ENCODE measurements around the gene DIAPH1.

Gene DIAPH1

DNA sequence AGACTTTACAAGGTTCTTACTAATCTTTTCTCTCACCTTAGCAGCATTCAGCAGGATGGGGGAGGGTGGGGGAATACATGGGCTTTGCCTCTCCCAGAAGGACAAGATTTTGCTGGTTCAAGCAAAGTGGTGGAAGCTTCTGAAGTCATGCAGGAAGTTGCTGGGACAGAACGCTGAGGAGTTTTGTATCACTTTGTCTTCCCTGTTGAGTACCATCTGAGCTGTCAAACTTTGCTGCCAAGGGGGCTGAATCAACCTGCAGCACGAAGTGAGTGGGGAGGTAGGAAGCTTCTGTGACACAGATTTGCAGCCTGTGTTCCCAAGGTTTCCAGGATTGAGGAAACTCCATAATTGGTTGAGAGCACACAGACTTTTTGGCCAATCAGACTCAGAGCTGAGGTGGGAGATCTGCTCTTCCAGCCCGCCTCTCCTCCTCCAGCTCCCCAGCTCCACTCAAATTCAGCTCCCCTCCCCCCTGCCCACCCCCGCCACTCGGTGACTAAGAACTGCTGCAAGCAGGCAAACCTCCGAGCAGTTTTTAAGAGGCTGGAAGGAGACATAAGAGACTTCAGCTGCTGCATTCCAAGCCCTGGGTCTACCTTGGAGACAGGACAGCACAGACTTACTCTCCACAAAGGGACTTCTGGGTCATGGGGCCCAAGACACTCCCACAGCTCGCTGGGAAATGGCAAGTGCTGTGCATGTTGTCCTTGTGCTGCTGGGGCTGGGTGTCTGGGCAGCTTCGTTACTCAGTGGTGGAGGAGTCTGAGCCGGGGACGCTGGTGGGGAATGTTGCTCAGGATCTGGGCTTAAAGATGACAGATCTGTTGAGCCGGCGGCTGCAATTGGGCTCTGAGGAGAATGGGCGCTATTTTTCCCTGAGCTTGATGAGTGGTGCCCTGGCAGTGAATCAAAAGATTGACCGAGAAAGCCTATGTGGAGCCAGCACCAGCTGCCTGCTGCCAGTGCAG, 129.9 kb downstream of the DIAPH1 start, which contains the start of gene PCDHGC5:
Gene PCDHGC5, plus strand, starts transcription at position 491 of the 971 bp plus-strand sequence. Its CDS starts 160 bp downstream, at position 651.
- peaks cover 97 to 100% (median 99%) of the 10 kb centered on the region in 10 experiments for H3K4me1 ChIP-seq
- H3K9me3 ChIP-seq (replicated peaks in 1 of 11) = peaks cover 0 to 14% (median 0%) of the 10 kb centered on the region in 11 experiments; a peak in 4 of 22 replicates
- H3K36me3 ChIP-seq = peaks cover 13 to 79% (median 53%) of the 10 kb centered on the region in 11 experiments
- H4K20me1 ChIP-seq = peaks cover 5 to 72% (median 60%) of the 10 kb centered on the region in 11 experiments; a peak in 17 of 22 replicates
- no peaks in the 10 kb centered on the region for H3K27me3 ChIP-seq
- peak within 1 kb of the TSS in 5 of 11 experiments; percentile 3 to 37 (median 17); a peak in 5 of 22 replicates for H3K9ac ChIP-seq
- peak within 1 kb of the TSS in 3 of 11 experiments; percentile 2 to 23 (median 13); a peak in 3 of 22 replicates for H3K27ac ChIP-seq
- H3K4me2 ChIP-seq = peak within 1 kb of the TSS; percentile 93 to 99 (median 97)
- peak within 1 kb of the TSS in 4 of 10 experiments; percentile 63 to 77 (median 66); a peak in 7 of 20 replicates for H3K4me3 ChIP-seq
- TF ChIP-seq Cebpa-rat (IDR thresholded peaks at IDR 0.05) = no peak

GRCh38 chr5:141487131-141487530, 131.7 kb downstream of the DIAPH1 start:
- Histone ChIP-seq H3K9ac (no peak overlapping the region), H3K4me1 (peaks cover 91 to 100% (median 97%) of the 10 kb centered on the region in 10 experiments), H3K9me3 (replicated peaks in 1 of 11) (peaks cover 0 to 14% (median 0%) of the 10 kb centered on the region in 11 experiments; a peak in 4 of 22 replicates), H4K20me1 (peaks cover 5 to 88% (median 76%) of the 10 kb centered on the region in 11 experiments; a peak in 17 of 22 replicates), H3K27ac (no peak overlapping the region), H3K4me2 (peak overlapping the region; percentile 93 to 99 (median 97); a peak in 21 of 22 replicates), H3K4me3 (peak overlapping the region in 1 of 10 experiments; percentile 9; a peak in 1 of 20 replicates), H3K27me3 (no peaks in the 10 kb centered on the region), H3K36me3 (peaks cover 13 to 90% (median 53%) of the 10 kb centered on the region in 11 experiments)
- no peak for TF ChIP-seq Cebpa-rat (IDR thresholded peaks at IDR 0.05)

GRCh38 chr5:141486091-141486490, 132.7 kb downstream of the DIAPH1 start:
- Histone ChIP-seq H3K9ac (no peak overlapping the region), H3K4me2 (peak overlapping the region; percentile 93 to 99 (median 97); a peak in 21 of 22 replicates), H4K20me1 (peaks cover 5 to 99% (median 87%) of the 10 kb centered on the region in 11 experiments; a peak in 17 of 22 replicates), H3K4me3 (peak overlapping the region in 4 of 10 experiments; percentile 56 to 66 (median 62); a peak in 4 of 20 replicates), H3K4me1 (peaks cover 87 to 100% (median 96%) of the 10 kb centered on the region in 10 experiments), H3K27ac (no peak overlapping the region), H3K9me3 (replicated peaks in 1 of 11) (peaks cover 0 to 14% (median 0%) of the 10 kb centered on the region in 11 experiments; a peak in 4 of 22 replicates), H3K27me3 (no peaks in the 10 kb centered on the region), H3K36me3 (peaks cover 13 to 91% (median 58%) of the 10 kb centered on the region in 11 experiments)
- TF ChIP-seq Cebpa-rat (IDR thresholded peaks at IDR 0.05) = no peak

DNA sequence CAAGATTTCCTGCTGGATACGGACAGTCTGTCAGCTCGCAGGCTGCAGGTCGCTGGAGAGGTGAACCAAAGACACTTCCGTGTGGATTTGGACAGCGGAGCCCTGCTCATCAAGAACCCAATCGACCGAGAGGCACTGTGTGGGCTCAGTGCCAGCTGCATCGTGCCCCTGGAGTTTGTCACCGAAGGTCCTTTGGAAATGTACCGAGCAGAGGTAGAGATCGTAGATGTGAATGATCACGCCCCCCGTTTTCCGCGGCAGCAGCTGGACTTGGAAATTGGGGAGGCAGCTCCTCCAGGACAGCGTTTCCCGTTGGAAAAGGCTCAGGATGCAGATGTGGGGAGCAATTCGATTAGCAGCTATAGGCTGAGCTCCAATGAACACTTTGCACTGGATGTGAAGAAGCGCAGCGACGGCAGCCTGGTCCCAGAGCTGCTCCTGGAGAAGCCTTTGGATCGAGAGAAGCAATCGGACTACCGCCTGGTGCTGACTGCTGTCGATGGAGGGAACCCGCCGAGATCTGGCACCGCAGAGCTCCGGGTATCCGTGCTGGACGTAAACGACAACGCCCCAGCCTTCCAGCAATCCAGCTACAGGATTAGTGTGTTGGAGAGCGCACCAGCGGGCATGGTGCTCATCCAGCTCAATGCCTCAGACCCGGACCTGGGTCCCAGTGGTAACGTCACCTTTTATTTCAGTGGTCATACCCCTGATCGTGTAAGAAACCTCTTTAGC, 133.3 kb downstream of the DIAPH1 start:
- Histone ChIP-seq H3K4me1 (peaks cover 87 to 100% (median 96%) of the 10 kb centered on the region in 10 experiments), H3K27me3 (no peaks in the 10 kb centered on the region), H3K9me3 (replicated peaks in 1 of 11) (peaks cover 0 to 14% (median 0%) of the 10 kb centered on the region in 11 experiments; a peak in 4 of 22 replicates), H3K4me2 (peak overlapping the region; percentile 93 to 99 (median 97)), H3K9ac (peak overlapping the region; percentile 39 to 76 (median 66); a peak in 20 of 22 replicates), H3K36me3 (peaks cover 13 to 91% (median 53%) of the 10 kb centered on the region in 11 experiments), H4K20me1 (peaks cover 5 to 100% (median 87%) of the 10 kb centered on the region in 11 experiments; a peak in 17 of 22 replicates), H3K4me3 (peak overlapping the region; percentile 46 to 66 (median 57)), H3K27ac (peak overlapping the region in 7 of 11 experiments; percentile 16 to 65 (median 44); a peak in 11 of 22 replicates)
- no peak for TF ChIP-seq Cebpa-rat (IDR thresholded peaks at IDR 0.05)

DNA sequence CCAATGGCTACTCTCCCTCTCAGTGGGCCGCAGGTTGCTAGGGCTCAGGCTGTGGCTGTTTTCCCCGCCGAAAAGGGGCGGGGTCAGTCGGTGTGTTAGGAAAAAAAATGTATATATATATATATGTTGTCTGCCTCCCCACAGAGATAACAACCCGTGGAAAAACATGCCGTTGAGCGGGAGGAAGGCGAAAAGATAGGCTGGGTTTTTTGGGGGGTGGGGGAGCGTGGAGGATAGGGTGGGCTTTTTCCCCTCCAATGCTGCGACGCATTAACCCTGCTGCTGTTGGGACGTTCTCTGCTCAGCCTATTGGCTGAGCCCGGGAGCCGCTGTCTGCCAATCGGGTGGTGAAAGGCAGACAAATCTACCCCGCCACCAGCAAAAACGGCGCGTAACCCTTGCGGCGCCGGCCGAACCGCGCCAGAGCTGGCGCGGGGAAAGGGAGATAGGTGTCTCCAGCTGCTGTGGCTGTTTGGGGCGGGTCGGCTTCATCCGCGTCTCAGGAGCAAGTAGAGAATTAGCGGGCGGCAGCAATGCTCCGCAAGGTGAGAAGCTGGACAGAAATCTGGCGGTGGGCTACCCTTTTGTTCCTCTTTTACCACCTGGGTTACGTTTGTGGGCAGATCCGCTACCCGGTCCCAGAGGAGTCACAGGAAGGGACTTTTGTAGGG, 134.0 kb downstream of the DIAPH1 start, which contains the start of gene PCDHGC4:
Gene PCDHGC4, plus strand, starts transcription at position 390 of the 671 bp plus-strand sequence. Its CDS starts 144 bp downstream, at position 534.
- Histone ChIP-seq H3K27ac (peak within 1 kb of the TSS in 7 of 11 experiments; percentile 16 to 65 (median 44); a peak in 11 of 22 replicates), H3K9ac (peak within 1 kb of the TSS; percentile 39 to 76 (median 66); a peak in 20 of 22 replicates), H3K9me3 (replicated peaks in 1 of 11) (peaks cover 0 to 14% (median 0%) of the 10 kb centered on the region in 11 experiments; a peak in 4 of 22 replicates), H3K4me2 (peak within 1 kb of the TSS; percentile 93 to 99 (median 97)), H3K4me3 (peak within 1 kb of the TSS; percentile 46 to 66 (median 57)), H3K36me3 (peaks cover 13 to 90% (median 53%) of the 10 kb centered on the region in 11 experiments), H4K20me1 (peaks cover 5 to 100% (median 85%) of the 10 kb centered on the region in 11 experiments; a peak in 17 of 22 replicates), H3K27me3 (no peaks in the 10 kb centered on the region), H3K4me1 (peaks cover 87 to 100% (median 97%) of the 10 kb centered on the region in 10 experiments)
- no peak for TF ChIP-seq Cebpa-rat (IDR thresholded peaks at IDR 0.05)

DNA sequence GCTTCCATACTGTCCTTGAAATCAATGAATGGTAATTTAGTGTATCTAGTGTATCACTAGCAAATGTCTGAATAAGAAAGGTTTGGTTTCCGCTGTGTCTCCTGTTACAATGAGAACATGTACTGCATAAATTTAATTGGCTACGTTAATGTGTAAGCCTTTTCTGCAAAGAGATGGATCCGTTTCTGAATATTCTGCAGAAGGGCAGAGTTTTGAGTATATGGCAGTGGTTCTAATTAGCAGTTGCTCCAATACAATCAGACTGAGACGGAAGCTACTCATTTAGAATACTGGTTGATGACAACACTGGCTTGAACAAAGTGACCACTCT, 134.5 kb downstream of the DIAPH1 start:
- peaks cover 13 to 90% (median 53%) of the 10 kb centered on the region in 11 experiments for H3K36me3 ChIP-seq
- peak overlapping the region; percentile 25 to 76 (median 66); a peak in 18 of 22 replicates for H3K9ac ChIP-seq
- no peak for TF ChIP-seq Cebpa-rat (IDR thresholded peaks at IDR 0.05)
- 0 out of 22 replicates have a peak overlapping the region, but pooled peaks of 1 of the 11 experiments have one; percentile 65 for H3K27ac ChIP-seq
- peaks cover 0 to 14% (median 0%) of the 10 kb centered on the region in 11 experiments; a peak in 4 of 22 replicates for H3K9me3 ChIP-seq (replicated peaks in 1 of 11)
- peak overlapping the region; percentile 46 to 66 (median 57) for H3K4me3 ChIP-seq
- H4K20me1 ChIP-seq = peaks cover 5 to 100% (median 86%) of the 10 kb centered on the region in 11 experiments; a peak in 17 of 22 replicates
- peaks cover 87 to 100% (median 97%) of the 10 kb centered on the region in 10 experiments for H3K4me1 ChIP-seq
- no peaks in the 10 kb centered on the region for H3K27me3 ChIP-seq
- peak overlapping the region; percentile 93 to 99 (median 97) for H3K4me2 ChIP-seq

DNA sequence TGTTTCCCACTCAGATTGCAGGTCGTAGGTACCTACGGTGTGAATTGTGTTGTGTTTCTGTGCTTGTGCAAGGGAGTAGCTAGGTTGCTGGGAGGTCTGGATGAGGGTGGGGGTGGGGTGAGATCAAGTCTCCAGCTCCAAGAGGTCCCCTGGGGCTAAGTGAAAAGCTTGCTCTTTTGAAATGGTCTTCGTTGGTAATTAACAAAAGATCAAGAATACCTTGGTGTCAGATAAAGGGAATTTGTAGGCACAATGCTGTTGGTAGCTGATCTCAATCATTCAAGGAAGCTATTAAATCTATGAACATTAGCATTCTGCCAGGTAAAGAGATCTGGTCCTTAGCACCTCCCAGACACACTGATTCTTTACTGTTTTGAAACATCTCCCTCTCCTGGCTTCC, 134.9 kb downstream of the DIAPH1 start:
- peaks cover 86 to 100% (median 96%) of the 10 kb centered on the region in 10 experiments for H3K4me1 ChIP-seq
- peak overlapping the region; percentile 46 to 66 (median 57); a peak in 17 of 20 replicates for H3K4me3 ChIP-seq
- no peaks in the 10 kb centered on the region for H3K27me3 ChIP-seq
- no peak overlapping the region for H3K27ac ChIP-seq
- peaks cover 5 to 99% (median 89%) of the 10 kb centered on the region in 11 experiments; a peak in 17 of 22 replicates for H4K20me1 ChIP-seq
- no peak for TF ChIP-seq Cebpa-rat (IDR thresholded peaks at IDR 0.05)
- peaks cover 0 to 14% (median 0%) of the 10 kb centered on the region in 11 experiments; a peak in 4 of 22 replicates for H3K9me3 ChIP-seq (replicated peaks in 1 of 11)
- peak overlapping the region; percentile 93 to 99 (median 97) for H3K4me2 ChIP-seq
- H3K36me3 ChIP-seq = peaks cover 13 to 88% (median 53%) of the 10 kb centered on the region in 11 experiments
- H3K9ac ChIP-seq = peak overlapping the region in 7 of 11 experiments; percentile 25 to 76 (median 65); a peak in 9 of 22 replicates
